ENCODE data around the gene VPREB3. TPM values are rescaled to one million over a fixed set of nuclear protein-coding genes. Genes with fewer than 3 reads are reported as not detected.
A peak's percentile ranks its signal among the peaks of the same experiment; 100 is the strongest.

Gene VPREB3
- total RNA-seq, 4 donors from 2014 or later = not detected

DNA sequence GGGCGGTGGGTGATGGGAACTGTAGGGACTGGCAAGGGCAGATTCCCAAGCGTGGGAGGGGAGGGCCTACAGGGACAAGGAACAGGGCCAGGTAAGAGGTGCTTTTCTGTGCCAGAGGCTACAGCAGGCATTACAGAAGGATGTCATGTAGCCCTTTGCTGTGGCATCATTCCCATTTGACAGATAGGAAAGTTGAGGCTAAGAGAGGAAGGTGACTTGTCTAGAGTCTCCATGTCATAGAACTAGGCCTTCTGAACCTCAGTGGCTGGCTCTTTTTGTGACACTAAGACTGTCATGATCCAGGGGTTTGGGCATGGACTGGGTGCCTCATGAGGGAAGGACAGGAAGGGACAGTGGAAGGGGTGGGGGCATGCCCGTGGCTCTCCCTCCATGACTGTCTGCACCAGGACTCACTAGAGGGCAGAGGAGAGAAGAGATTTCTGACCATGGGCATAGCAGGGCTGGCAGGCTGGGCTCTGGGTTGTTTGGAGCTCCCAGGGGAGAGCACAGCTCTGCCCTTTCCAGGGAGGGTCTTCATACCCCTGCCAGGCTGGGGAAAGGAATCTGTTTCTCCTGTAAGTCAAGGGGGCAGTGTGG is 21.7 kb upstream of the VPREB3 start:
- Histone ChIP-seq H3K27ac (no peak overlapping the region), H3K36me3 (no peaks in the 10 kb centered on the region), H3K27me3 (no peaks in the 10 kb centered on the region), H3K4me3 (replicated peaks in 1 of 3) (no peak overlapping the region), H3K4me1 (peaks cover 5 to 8% of the 10 kb centered on the region in 2 donors), H3K9me3 (no peaks in the 10 kb centered on the region)
- intact Hi-C loops (cut with DNase I) = no loop called here
- WGBS, 2 donors = 81 to 92% methylated on average over 3 of the region's 3 CpGs
- DNase-seq = no peak
- TF ChIP-seq, protein P1, sequence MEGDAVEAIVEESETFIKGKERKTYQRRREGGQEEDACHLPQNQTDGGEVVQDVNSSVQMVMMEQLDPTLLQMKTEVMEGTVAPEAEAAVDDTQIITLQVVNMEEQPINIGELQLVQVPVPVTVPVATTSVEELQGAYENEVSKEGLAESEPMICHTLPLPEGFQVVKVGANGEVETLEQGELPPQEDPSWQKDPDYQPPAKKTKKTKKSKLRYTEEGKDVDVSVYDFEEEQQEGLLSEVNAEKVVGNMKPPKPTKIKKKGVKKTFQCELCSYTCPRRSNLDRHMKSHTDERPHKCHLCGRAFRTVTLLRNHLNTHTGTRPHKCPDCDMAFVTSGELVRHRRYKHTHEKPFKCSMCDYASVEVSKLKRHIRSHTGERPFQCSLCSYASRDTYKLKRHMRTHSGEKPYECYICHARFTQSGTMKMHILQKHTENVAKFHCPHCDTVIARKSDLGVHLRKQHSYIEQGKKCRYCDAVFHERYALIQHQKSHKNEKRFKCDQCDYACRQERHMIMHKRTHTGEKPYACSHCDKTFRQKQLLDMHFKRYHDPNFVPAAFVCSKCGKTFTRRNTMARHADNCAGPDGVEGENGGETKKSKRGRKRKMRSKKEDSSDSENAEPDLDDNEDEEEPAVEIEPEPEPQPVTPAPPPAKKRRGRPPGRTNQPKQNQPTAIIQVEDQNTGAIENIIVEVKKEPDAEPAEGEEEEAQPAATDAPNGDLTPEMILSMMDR (IDR thresholded peaks at IDR 0.05) = no peak
- TF ChIP-seq POLR2A (IDR thresholded peaks at IDR 0.05) = no peak

DNA sequence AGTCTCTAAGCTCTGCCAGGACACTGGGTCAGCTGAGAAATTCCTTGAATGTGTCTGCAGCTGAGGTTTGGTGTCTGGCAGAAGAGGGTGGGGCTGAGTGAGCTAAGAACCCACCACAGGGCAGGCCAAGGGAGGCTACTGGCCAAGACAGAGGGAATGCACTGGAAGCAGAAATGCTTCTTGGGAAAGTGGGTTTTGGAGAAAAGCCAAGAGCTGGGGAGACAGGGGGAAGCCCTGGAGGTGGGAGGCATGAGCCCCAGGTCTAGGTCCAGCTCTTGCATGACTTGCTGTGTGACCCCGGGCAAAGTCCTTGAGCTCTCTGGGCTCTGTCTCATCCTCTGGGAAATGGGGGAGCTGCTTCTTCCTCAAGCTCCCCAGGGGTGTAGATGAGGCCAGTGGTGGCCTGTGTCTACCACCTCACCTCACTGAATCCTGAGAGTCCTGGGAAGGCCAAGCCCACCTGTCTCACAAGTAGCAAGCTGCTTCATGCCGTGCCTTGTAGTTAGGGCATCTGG is 20.8 kb upstream of the VPREB3 start:
- Histone ChIP-seq H3K4me3 (replicated peaks in 1 of 3) (no peak overlapping the region), H3K27me3 (no peaks in the 10 kb centered on the region), H3K9me3 (no peaks in the 10 kb centered on the region), H3K36me3 (no peaks in the 10 kb centered on the region), H3K27ac (no peak overlapping the region), H3K4me1 (peaks cover 5 to 8% of the 10 kb centered on the region in 2 donors)
- 78 to 89% methylated on average over 2 of the region's 2 CpGs for WGBS, 2 donors
- TF ChIP-seq, protein P1 (IDR thresholded peaks at IDR 0.05) = no peak
- no peak for TF ChIP-seq POLR2A (IDR thresholded peaks at IDR 0.05)
- intact Hi-C loops (cut with DNase I) = no loop called here
- no peak for DNase-seq

DNA sequence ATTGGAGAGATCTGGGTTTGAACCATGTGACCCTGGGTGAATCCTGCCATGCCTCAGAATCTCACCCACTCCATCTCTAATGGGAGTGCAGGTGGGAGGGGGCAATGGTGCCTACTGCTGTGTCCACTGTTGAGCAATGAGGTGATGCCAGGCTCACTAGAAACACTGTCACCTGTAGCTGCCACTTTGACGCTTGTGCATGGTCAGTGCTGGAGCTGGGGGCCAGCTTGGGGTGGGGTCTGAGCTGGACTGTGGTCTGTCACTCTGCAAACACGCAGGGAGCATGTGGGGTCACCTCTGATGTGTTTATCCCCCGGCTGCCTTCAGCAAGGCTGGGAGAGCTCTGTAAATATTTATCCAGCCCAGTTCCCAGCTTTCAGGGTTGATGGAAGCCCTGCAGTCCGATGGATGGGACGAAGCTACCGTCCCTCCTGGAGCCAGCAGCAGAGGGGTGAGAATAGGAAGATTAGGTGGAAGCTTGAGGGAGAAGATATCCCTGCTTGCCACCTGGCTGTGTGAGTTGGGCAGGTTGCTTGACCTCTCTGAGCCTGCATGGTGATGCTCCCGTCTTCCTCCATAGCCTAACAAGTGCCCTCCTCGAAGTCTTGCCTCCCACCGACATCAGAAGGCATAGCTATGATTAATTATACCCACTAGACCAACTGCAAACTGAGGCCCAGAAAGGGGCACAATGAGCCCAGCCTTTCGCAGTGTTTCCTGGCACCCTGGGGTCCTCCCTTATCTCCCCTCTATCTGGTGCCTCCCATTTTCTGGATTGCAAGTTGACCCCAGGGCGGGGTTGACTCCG is 20.1 kb upstream of the VPREB3 start:
- peaks cover 8% of the 10 kb centered on the region in 2 donors for H3K4me1 ChIP-seq
- H3K9me3 ChIP-seq = no peaks in the 10 kb centered on the region
- H3K27ac ChIP-seq = no peak overlapping the region
- no peaks in the 10 kb centered on the region for H3K36me3 ChIP-seq
- no peak overlapping the region for H3K4me3 ChIP-seq (replicated peaks in 1 of 3)
- DNase-seq = no peak
- no peak for TF ChIP-seq POLR2A (IDR thresholded peaks at IDR 0.05)
- TF ChIP-seq, protein P1 (IDR thresholded peaks at IDR 0.05) = no peak
- intact Hi-C loops (cut with DNase I) = no loop called here
- 74 to 76% methylated on average over 11 to 12 of the region's 12 CpGs for WGBS, 2 donors
- no peaks in the 10 kb centered on the region for H3K27me3 ChIP-seq

DNA sequence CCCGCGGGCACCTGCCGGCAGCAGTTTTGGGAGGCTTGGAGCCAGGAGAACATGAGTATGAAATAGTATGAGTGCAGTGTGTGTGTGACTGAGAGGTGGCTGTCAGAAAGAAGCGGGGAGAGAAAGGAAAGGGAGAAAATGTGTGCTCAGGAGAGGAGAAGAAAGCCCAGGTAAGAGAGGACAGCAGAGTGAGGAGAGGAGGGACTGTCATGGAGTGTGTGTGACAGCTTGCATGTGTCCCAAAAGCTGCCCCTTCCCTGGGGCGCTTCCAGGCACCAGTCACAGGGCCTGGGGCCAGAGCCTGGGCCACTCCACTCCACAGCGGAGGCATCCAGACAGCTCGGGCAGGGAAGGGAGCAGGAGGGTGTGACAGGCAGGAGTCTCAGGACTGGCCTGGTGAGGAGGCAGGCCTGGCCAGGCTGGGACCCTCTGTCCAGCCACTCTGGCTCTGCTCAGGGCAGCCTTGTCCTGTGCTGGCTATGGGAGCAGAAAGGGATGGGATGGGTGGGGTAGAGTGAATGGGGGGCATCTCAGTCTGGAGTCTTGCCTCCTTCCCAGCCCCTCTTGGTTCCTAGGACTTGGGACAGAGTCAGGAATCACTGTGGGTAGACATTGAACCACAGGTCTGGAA is 19.4 kb upstream of the VPREB3 start:
- Histone ChIP-seq H3K4me3 (replicated peaks in 1 of 3) (no peak overlapping the region), H3K27me3 (no peaks in the 10 kb centered on the region), H3K4me1 (peaks cover 8 to 15% of the 10 kb centered on the region in 2 donors), H3K27ac (no peak overlapping the region), H3K9me3 (no peaks in the 10 kb centered on the region), H3K36me3 (no peaks in the 10 kb centered on the region)
- TF ChIP-seq, protein P1 (IDR thresholded peaks at IDR 0.05) = no peak
- TF ChIP-seq POLR2A (IDR thresholded peaks at IDR 0.05) = no peak
- 58 to 69% methylated on average over 7 of the region's 7 CpGs for WGBS, 2 donors
- intact Hi-C loops (cut with DNase I) = no loop called here
- peak in 1 of 2 donors; percentile 18 for DNase-seq
